Type B pancreatic cell (in vitro differentiated cells): Measurements from ENCODE around the gene COMMD2. TPM values are rescaled to one million over a fixed set of nuclear protein-coding genes. Genes with fewer than 3 reads are reported as not detected.

Experiments used
- DNase-seq: peaks from one replicate; pipeline ENCODE4 v3.0.0; 2021; ENCODE audit warnings: mixed read lengths; ENCODE audit not compliant: unreplicated experiment; ENCODE audit errors: extremely low spot score
- H3K27ac Mint-ChIP-seq: 2 replicates; pipeline ENCODE4 v1.8.0; 2021; ENCODE audit warnings: mild to moderate bottlenecking, mixed read lengths
- H3K27me3 Mint-ChIP-seq: 2 replicates; pipeline ENCODE4 v1.8.0; 2021; ENCODE audit warnings: mixed read lengths
- H3K36me3 Mint-ChIP-seq: 2 replicates; pipeline ENCODE4 v1.8.0; 2021; ENCODE audit warnings: mixed read lengths
- H3K4me1 Mint-ChIP-seq: one replicate; pipeline ENCODE4 v1.8.0; 2021; ENCODE audit warnings: mixed read lengths; ENCODE audit not compliant: unreplicated experiment
- H3K4me3 Mint-ChIP-seq: 2 replicates; pipeline ENCODE4 v1.8.0; 2021; ENCODE audit warnings: mild to moderate bottlenecking, mixed read lengths
- H3K9me3 Mint-ChIP-seq: 2 replicates; pipeline ENCODE4 v1.8.0; 2021; ENCODE audit warnings: mixed read lengths
- total RNA-seq: library from RNA; stranded (reverse); gene quantifications from 2 replicates; pipeline ENCODE4 v1.2.1, GENCODE V29; 2021; ENCODE audit warnings: low replicate concordance
- TF ChIP-seq, protein P1 (sequence below): fragments of 200-600 bp; sonication (generic); conservative IDR thresholded peaks from 2 replicates; pipeline ENCODE4 v1.5.0; 2021; ENCODE audit warnings: antibody characterized with exemption, mild to moderate bottlenecking

COMMD2 gene
- total RNA-seq, 1 donor from 2014 or later, result 55.7 TPM

GRCh38 chr3:149764302-149764701, 12.0 kb upstream of the COMMD2 start:
- Mint-ChIP-seq H3K27ac (no peak overlapping the region), H3K36me3 (no peaks in the 10 kb centered on the region), H3K27me3 (peaks cover 25% of the 10 kb centered on the region), H3K4me3 (no peak overlapping the region), H3K4me1 (no peaks in the 10 kb centered on the region), H3K9me3 (no peaks in the 10 kb centered on the region)
- TF ChIP-seq, protein P1, sequence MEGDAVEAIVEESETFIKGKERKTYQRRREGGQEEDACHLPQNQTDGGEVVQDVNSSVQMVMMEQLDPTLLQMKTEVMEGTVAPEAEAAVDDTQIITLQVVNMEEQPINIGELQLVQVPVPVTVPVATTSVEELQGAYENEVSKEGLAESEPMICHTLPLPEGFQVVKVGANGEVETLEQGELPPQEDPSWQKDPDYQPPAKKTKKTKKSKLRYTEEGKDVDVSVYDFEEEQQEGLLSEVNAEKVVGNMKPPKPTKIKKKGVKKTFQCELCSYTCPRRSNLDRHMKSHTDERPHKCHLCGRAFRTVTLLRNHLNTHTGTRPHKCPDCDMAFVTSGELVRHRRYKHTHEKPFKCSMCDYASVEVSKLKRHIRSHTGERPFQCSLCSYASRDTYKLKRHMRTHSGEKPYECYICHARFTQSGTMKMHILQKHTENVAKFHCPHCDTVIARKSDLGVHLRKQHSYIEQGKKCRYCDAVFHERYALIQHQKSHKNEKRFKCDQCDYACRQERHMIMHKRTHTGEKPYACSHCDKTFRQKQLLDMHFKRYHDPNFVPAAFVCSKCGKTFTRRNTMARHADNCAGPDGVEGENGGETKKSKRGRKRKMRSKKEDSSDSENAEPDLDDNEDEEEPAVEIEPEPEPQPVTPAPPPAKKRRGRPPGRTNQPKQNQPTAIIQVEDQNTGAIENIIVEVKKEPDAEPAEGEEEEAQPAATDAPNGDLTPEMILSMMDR, result no peak
- no peak for DNase-seq

DNA sequence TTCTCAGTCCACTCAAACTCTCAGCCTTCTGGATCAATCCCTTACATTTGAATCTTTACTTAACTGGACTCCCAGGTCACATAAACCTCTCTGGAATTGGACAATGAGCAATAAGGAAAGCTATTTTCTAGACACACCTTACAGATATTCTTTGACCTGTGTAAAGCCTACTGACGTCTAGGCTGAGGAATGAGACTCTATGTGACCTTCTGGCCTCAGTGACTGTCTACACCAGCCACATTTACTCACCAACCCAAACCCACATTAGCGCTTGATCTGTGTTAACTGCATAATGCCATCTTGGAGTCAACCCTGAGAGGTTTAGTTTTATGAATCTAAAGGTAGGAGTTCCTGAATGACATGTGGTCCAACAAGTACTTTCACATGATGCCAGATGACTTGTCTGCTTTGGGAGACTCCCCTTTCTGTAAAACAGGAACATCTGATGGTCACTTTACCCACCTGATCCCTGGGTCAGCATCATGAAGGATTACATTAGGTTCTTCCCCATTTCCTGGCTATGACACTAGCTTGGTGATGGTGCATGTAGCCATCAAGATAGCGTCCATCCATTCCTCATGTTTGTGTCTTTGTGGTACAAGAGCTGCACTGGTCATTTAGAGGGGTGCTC, 11.4 kb upstream of the COMMD2 start:
- Mint-ChIP-seq H3K4me1 (no peaks in the 10 kb centered on the region), H3K27me3 (peaks cover 26% of the 10 kb centered on the region), H3K36me3 (no peaks in the 10 kb centered on the region), H3K4me3 (no peak overlapping the region), H3K27ac (no peak overlapping the region), H3K9me3 (no peaks in the 10 kb centered on the region)
- TF ChIP-seq, protein P1, result no peak
- DNase-seq, result no peak

GRCh38 chr3:149753717-149754116, 1.4 kb upstream of the COMMD2 start:
- Mint-ChIP-seq H3K9me3 (no peaks in the 10 kb centered on the region), H3K27me3 (peaks cover 13% of the 10 kb centered on the region), H3K36me3 (no peaks in the 10 kb centered on the region), H3K4me1 (peaks cover 6% of the 10 kb centered on the region), H3K27ac (no peak overlapping the region), H3K4me3 (peak overlapping the region; percentile 69)
- TF ChIP-seq, protein P1, result no peak
- DNase-seq, result no peak

DNA sequence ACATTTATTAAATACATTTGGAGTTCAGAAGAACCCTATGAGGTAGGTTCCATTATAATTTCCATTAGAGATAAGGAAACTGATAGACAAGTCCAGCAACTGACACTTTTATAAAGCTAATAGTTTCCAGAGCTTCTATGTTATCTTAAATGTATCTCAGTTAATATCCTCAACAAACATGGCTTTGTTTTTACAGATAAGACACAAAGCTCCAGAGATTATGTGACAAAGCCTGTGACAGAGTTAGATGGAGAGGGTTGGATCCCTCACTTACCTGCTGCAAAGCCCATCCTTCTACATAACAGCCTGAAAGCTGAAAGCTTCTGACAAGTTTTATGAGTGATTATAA, 473 bp upstream of the COMMD2 start:
- DNase-seq, result no peak

GRCh38 chr3:149751551-149751950, 738 bp downstream of the COMMD2 start:
- TF ChIP-seq, protein P1, result no peak
- Mint-ChIP-seq H3K4me3 (peak overlapping the region; percentile 97), H3K9me3 (no peaks in the 10 kb centered on the region), H3K27ac (peak overlapping the region; percentile 91), H3K4me1 (peaks cover 6% of the 10 kb centered on the region), H3K36me3 (peaks cover 15% of the 10 kb centered on the region), H3K27me3 (no peaks in the 10 kb centered on the region)
- DNase-seq, result no peak

More for the DNA sequence above, 473 bp upstream of the COMMD2 start:
- Mint-ChIP-seq H3K9me3 (no peaks in the 10 kb centered on the region), H3K4me1 (peaks cover 6% of the 10 kb centered on the region), H3K4me3 (peak overlapping the region; percentile 97), H3K27me3 (peaks cover 9% of the 10 kb centered on the region), H3K27ac (peak overlapping the region; percentile 91), H3K36me3 (peaks cover 9% of the 10 kb centered on the region)
- TF ChIP-seq, protein P1, result peak; percentile 26
